HG03108 (cell line): Measurements from ENCODE around the gene RASAL2.
"Not testable (repeated sequence)": the region's sequence is repeated elsewhere in the genome, so short reads cannot be mapped to it uniquely, and the experiment has no call there.

Experiments
- ATAC-seq: cut with Tn5 transposase; IDR thresholded peaks from one replicate; pipeline ENCODE4 v1.9.1; 2021; ENCODE audit warnings: moderate library complexity; ENCODE audit not compliant: unreplicated experiment

RASAL2 gene

DNA sequence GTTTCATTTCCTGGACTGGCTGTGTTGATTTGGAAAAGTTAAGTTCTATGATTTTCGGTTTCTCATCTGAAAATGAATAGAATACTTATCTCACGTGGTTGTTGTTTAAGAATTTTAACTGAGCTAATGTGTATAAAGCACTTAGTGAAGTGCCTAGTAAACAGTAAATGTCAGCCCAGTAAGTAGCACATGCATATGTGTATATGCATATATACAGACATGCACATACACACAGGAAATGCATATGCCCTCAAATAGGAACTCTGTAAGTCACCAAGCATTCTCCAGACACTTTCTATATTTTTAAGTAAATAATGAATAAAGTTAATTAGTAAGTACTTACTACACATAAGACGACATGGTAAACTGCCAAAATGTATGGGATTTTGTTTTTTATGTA lies 274.3 kb downstream of the RASAL2 start:
- no peak for ATAC-seq

DNA sequence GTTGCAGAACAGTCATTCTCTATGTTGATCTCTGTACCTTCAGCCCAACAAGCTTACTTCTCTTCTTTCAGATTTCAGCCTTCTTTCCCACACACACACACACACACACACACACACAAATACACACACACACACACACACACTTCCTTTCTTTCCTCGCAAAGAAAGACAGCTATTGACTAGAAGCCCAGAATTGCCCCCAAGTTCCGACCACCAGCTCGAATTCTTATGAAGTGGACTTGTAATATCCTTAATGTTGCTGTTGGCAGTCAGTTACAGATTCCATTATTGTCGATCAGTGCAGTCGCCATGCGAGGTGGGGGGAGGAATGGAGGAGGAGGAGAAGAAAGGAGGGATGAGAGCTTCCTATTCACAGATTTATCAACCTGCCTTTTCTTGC lies 277.3 kb downstream of the RASAL2 start:
- ATAC-seq = no peak

DNA sequence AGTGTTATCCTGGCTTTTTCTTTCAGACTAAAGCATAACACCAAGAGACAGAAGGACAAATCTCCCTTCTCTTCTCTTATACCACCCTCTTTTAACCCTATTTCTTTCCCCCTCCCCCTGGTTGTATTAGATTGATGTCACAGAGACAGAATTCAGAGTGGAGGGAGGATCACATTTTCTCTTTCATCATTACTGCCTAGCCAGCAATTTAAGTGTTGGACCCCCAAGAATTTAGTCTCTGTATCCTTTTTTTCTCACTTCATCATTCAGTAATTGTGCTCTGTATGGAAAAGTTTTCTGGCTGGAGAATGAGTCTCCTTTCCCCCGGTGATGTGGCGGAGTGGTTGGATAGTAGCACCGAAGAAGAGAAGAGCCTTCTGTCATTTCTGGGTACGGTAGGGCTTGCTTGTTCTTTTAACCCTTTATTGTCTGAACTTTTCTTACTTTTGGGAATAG lies 278.1 kb downstream of the RASAL2 start:
- ATAC-seq = no peak

DNA sequence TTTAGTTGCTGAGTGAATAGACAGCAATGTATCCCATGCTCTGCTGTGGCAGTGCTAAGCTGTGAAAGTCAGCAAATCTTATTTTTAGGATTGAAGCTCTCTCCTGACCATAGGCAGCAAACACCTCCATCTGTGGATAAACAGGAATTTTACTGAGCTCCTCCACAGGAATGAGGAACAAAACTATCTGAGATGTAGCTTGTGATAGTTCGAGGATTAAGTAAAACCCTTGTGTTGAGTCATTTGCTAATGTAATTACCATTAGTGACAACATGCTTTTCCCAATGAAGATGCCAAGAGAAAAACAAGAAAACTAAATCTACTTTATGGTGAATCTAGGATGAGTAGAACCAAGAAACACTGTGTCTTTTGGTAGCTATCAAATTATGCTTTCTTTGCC lies 280.1 kb downstream of the RASAL2 start:
- no peak for ATAC-seq

DNA sequence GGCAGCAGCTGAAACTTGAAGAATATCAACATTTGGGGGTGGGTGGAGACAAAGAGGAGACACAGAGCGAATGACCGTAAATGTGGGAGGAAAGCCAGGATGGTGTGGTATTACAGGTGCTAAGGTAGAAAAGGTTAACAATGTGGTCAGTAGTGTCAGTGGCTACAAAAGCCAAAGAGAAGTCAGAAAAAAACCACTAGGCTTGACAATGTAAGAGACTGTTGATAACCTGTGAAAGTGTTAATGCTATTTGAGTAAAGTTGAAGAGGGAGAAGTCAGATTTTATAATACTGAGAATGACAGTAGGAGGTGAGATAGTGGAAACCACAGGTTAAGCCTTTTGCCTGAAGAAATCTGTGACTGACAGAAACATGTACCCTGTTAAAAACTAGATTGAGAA lies 282.1 kb downstream of the RASAL2 start:
- ATAC-seq = no peak

DNA sequence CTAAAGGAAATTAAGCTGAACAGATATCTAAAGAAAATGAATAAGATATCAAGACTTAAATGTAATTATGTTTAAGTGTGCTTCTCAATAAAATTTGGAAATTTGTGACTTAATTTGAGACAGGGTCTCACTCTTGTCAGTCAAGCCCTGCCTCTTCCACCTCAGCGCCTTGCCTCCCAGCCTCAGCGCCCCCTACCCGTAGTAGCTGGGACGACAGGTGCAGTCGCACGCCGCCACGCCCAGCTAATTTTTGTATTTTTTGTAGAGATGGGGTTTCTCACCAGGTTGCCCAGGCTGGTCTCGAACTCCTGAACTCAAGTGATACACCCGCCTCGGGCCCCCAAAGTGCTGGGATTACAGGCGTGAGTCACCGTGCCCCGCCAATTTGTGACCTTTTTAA lies 285.9 kb downstream of the RASAL2 start:
- no peak for ATAC-seq

DNA sequence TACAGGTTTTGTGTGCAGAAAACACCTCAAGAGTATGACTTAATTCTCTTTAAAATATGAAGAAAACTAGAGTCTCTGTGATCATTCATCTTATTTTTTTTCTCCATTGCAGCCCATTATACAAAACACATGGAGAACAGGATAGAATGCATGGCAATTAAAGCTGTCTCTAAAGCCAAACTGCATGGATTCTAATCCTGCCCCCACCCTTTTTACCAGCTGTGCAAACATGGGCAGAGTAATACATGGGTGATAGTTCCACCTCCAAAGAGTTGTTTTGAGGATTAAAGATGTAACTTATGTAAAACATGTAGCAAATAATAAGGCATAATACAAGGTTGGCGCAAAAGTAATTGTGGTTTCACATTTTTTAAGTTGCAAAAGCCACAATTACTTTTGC lies 288.5 kb downstream of the RASAL2 start:
- ATAC-seq = no peak

DNA sequence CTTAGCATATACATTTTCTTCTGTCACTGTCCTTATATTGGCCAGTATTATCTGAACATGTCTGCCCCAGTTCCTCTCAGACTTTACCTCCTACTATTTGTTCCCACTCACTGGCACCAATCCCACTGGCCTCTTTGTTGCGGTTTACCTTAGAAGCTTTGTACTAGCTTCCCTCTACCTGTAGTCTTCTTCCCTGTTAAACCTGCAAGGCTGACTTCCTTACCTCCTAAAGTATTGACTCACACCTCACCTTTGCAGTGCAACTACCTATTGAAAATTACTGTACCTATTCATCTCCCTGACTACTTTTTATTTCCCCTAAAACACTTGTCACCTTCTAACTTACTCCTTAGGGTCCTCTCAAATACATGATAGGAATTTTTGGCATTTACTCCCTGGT lies 291.8 kb downstream of the RASAL2 start:
- ATAC-seq = no peak

DNA sequence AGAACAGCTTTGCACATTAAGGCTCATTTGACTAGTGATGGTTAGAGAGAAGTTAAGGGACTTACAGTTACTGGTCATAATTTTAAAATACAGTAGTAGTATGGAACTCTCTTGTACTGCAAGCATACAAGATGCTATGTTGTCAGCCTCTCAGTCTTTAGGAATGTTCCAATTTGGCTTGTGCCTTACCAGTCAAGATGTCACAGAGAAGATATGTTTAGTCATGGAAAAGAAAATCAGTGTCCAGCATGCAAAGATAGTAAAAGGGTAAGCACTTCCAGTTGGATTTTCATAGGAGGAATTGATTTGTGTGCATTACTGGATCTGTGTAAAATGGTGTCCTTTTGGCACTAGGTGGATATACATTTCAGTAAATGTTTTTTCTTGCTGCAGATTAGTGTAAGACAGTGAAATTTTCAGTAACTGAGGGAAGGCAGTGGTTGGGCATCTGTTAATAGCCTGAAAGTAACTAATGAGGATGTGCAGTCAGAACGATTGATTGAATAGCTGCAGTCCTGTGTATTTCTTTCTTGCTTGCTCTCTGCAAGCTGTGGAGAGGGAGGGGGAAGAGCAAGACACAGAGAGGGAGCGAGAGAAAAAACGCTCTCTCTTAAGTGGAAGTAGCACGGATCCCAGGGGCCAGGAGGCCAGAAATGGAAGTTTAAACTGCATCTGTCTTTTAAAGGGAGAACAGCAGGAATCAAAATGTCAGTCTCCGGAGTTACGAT lies 294.7 kb downstream of the RASAL2 start:
- ATAC-seq = no peak

DNA sequence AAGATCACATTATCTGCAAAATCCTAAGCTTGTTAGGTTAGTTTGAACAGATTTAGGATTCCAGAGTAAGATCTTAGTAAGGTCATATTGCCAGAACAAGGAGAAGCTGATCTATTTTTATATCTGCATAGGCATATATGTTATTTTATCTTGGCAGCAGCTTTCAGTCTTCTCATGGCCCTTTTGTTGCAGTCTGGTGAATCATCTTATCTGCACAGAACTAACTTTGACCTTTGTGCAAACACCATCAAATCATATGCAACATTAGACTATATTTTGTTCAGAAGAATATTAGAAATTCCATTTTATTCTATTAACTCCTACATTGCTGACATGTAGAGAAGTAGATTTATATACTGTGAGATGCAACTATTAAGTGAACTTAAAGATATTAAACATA lies 295.5 kb downstream of the RASAL2 start:
- no peak for ATAC-seq

DNA sequence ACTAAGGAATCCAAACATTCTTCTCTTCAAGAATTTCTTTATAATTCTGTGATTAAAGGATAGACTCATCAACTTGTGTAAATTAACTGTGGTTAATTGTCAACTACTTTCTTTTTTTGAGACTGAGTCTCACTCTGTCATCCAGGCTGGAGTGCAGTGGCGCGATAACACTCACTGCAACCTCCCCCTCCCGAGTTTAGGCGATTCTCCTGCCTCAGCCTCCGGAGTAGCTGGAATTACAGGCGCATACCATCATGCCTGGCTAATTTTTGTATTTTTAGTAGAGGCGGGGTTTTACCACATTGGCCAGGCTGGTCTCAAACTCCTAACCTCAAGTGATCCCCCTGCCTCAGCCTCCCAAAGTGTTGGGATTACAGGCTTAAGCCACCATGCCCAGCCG lies 296.4 kb downstream of the RASAL2 start:
- ATAC-seq = not testable (repeated sequence)

DNA sequence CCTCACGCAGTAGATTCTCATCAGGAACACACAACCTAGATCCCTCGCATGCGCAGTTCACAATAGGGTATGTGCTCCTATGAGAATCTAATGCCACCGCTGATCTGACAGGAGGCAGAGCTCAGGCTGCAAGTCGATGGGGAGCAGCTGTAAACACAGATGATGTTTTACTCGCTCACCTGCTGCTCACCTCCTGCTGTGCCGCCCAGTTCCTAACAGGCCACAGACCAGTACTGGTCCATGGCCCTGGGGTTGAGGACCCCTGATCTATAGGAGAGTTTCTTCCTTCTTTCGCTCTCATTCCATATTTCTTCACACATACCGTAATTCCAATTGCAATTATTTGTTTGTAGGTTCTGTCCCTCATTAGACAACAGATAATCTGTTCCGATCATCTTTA lies 299.5 kb downstream of the RASAL2 start:
- no peak for ATAC-seq

DNA sequence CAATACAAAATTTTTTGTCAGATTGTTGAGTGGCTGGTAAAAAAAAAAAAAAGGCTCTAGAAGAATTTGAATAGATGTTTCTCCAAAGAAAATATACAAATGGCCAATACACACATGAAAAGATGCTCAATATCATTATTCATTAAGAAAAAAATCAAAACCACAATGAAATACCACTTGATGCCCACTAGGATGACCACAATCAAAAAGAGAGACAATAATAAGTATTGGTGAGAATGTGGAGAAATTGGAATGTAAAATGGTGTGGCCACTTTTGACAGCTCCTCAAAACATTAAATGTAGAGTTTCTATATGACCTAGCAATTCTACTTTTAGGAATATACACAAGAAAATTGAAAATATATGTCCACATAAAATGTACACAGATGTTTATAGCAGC lies 302.9 kb downstream of the RASAL2 start:
- no peak for ATAC-seq

DNA sequence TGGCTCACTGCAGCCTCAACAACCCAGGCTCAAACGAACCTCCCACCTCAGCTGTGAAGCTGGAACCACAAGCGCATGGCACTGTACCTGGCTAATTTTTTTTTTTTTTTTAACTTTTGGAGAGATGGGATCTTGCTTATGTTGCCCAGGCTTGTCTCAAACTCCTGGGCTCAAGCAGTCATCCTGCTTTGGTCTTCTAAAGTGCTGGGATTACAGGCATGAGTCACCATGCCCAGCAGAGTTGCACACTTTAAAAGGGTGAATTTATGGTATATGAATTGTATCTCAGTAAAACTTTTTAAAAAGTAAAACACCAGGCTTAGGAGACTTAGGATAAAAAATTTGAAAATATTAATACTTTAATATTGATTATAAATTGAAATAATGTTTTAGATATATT lies 303.8 kb downstream of the RASAL2 start:
- no peak for ATAC-seq

DNA sequence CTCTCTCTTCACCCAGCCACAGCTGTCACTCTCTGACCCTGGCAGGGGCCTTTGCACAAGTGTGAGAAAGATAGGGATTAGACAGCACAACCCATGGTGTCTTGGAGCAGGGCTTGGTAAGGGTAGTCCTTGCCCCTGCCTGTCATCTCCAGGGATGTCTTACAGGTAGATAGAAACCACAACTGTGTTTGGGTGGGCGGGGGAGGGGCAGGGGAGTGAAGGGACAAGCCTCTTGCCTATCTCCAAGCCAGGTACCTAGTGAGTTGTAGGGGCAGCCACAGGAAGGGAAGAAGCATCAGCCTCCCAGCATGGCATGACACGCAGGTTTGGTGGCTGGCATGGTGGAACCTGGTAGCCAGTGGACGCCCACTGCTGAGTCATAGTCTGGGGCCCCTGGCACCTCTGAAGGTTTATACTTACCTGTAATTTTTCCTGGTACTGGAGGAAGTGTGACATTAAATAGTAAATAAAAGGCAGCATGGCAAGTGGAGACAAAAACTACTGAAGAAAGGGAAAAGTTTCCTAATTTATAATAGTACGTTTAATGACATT lies 305.3 kb downstream of the RASAL2 start:
- ATAC-seq = no peak

DNA sequence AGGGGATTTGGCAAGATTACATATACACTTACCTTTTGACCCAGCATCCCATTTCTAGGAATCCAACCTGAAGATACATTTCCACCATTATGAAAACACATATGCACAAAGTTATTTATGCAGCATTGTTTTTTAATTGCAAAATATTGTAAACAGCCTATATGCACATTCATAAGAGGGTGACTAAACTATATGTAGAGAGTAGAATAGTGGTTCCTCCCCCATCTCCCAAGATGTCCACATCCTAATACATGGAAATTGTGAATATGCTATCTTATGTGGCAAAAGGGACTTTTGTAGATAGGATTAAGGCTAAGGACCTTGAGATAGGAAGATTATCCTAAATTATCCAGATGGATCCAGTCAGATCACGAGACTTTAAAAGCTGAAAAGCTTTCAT lies 311.2 kb downstream of the RASAL2 start:
- ATAC-seq = no peak

DNA sequence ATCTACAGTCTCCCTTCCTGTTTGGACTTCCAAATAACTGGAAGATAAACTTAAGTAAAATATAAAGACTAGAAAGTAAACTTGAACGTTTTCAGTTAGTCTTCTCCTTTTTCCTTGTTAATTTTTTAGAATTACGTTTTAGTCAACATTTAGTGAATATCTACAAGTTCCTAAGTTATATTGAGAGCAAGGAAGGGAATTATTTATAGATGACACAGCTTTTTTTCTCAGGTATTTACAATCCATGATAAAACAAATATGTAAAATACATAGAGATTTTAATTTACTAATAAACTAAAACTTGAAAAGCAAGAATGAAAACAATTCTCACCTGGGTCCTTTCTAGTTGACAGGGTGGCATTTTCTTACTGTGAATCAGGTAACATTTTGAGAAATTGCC lies 313.3 kb downstream of the RASAL2 start:
- ATAC-seq = no peak

DNA sequence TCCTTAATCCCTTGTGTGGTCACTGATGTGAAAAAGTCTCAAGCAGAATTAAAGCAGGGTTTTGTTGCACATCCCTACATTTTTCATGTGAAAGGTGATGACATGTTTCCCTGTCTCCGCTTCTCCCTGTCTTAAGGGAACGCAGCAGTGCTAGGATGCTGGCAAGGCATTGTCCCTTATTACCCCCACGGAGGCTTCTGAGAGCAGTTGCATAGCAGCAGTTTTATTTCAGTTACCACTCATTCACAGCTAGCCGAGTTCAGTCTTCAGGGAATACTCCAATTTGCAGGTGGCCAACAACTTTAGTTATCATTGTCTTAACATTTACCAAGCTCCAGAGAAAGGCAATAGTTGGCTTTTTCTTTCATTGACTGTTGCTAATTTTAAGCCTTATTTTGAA lies 313.8 kb downstream of the RASAL2 start:
- no peak for ATAC-seq

DNA sequence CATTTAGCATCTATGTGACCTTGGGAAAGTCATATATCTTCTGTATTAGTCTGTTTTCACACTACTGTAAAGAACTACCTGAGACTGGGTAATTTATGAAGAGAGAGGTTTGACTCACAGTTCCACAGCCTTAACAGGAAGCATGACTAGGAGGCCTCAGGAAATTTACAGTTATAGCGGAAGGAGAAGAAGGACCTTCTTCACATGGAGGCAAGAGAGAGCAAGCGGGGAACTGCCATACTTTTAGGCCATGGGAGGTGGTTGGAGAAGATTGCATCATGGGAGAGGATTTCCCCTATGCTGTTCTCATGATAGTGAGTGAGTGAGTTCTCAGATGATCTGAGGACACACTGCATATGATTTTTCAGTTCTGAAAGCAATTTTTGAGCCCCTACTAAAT lies 315.0 kb downstream of the RASAL2 start:
- ATAC-seq = no peak

DNA sequence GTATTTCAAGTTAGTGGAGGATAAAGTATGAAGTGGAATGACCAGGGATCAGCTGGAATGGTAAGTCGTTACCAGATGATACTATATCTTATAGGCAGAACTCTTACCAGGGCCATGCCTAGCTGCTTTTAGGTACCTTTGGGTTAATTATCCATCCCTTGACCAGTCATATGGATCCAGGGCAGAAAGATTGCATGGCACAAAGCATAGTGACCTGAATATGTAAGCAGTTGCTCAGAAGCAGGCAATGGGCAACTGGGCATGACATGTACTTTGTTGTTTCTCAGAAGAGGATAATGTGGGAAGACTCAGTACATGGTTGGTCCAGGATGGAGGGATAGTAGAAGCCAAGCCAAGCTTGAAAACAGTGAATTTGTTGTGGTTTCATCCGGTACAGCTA lies 315.6 kb downstream of the RASAL2 start:
- ATAC-seq = no peak

DNA sequence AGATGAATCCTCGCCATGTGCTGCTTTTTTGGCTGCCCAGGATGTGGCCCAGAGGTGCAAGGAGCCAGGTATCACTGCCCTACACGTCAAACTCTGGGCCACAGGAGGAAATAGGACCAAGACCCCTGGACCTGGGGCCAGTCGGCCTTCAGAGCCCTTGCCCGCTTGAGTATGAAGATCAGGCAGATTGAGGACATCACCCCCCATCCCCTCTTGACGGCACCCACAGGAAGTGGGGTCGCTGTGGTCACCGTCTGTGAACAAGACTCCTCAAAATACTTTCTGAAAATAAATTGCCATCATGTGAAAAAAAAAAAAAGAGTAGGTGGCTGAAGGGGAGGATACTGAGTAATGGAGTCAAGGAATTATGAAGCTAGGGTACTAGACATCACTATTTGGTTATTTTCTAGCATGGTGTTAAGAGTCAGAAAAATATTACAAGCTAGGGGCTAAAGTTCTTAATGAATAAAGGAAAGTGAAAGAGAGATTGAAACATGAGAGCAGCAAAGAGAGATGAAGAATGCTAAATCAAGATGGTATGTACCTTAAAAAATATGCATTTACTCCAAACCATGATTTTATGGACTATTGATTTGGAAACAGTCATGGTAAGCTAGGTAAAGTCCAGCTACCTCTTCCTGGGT lies 318.0 kb downstream of the RASAL2 start:
- peak; percentile 52 for ATAC-seq

DNA sequence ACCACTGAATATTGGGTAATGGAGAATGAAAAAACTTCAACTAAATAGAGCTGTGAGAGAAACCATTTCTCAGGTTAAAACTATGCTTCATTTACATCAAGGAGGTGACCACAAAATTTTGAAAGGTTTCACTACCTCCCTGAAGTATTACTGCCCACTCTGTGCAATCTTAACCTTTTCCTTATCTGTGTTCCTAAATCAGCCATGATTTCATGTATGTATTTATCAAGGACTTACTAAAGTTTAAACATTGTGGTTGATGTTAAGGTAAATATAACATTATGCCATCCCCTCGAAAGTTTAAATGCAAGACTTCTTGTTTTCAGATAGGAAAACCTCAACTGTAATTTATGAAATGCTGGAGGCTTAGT lies 318.5 kb downstream of the RASAL2 start:
- ATAC-seq = peak; percentile 84

DNA sequence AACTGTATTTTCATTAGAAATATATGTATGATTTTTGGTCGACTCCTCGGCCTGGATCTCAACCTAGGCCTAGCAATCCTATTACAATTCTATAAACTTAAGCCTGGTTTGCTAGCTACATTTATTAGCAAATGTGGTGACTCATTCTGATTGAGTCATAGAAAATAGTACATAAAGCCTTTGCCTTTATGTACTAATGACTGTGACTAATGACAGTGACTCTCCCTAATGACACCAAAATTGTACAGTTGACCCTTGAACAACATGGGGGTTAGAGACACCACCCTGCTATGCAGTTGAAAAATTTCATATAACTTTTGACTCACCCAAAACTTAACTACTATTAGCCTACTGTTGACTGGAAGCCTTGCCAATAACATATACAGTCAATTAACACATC lies 324.0 kb downstream of the RASAL2 start:
- ATAC-seq = no peak
